ENCODE data around the gene DCTN4.
A peak's percentile ranks its signal among the peaks of the same experiment; 100 is the strongest.

- TF ChIP-seq CTCF (conservative IDR thresholded peaks at IDR 0.05; ENCODE audit: low read length) (peak; percentile 62), EZH2phosphoT487 (IDR thresholded peaks at IDR 0.05; ENCODE audit: borderline replicate concordance) (no peak)
These were observed 58.0 kb downstream of the DCTN4 start, which contains the start of gene RBM22 for GRCh38 chr5:150700594-150701377.

Data from Loucy (cell line).